ENCODE data around the gene TMEM82.

The TMEM82 gene

GRCh38 chr1:15722411-15722810 lies 19.9 kb upstream of the TMEM82 start:
- no peak for DNase-seq

- no peak for DNase-seq
Measured at GRCh38 chr1:15722836-15723532, 19.3 kb upstream of the TMEM82 start.

- no peak for DNase-seq
Measured at GRCh38 chr1:15723631-15724246, 18.6 kb upstream of the TMEM82 start.

GRCh38 chr1:15724949-15725880 lies 17.1 kb upstream of the TMEM82 start:
- DNase-seq = no peak

GRCh38 chr1:15726508-15726907 lies 15.8 kb upstream of the TMEM82 start:
- no peak for DNase-seq

GRCh38 chr1:15727021-15727420 lies 15.3 kb upstream of the TMEM82 start:
- no peak for DNase-seq

- DNase-seq = no peak
Measured at GRCh38 chr1:15727424-15727823, 14.9 kb upstream of the TMEM82 start.

- no peak for DNase-seq
Measured at GRCh38 chr1:15727866-15728534, 14.3 kb upstream of the TMEM82 start.

- DNase-seq = no peak
Measured at GRCh38 chr1:15728937-15729657, 13.2 kb upstream of the TMEM82 start.

GRCh38 chr1:15730423-15730822 lies 11.9 kb upstream of the TMEM82 start:
- DNase-seq = no peak

GRCh38 chr1:15730936-15731335 lies 11.4 kb upstream of the TMEM82 start:
- no peak for DNase-seq

GRCh38 chr1:15731735-15732685 lies 10.3 kb upstream of the TMEM82 start:
- DNase-seq = no peak

- DNase-seq = no peak
Measured at GRCh38 chr1:15732686-15733081, 9.6 kb upstream of the TMEM82 start.

GRCh38 chr1:15733218-15733725 lies 9.0 kb upstream of the TMEM82 start:
- no peak for DNase-seq

- no peak for DNase-seq
Measured at GRCh38 chr1:15733726-15734226, 8.5 kb upstream of the TMEM82 start.

- DNase-seq = no peak
Measured at GRCh38 chr1:15734296-15734695, 8.0 kb upstream of the TMEM82 start.

- DNase-seq = no peak
Measured at GRCh38 chr1:15734901-15735300, 7.4 kb upstream of the TMEM82 start.

- DNase-seq = no peak
Measured at GRCh38 chr1:15735304-15736037, 6.8 kb upstream of the TMEM82 start.

- no peak for DNase-seq
Measured at GRCh38 chr1:15736038-15736891, 6.0 kb upstream of the TMEM82 start, which contains the start of gene SLC25A34. Gene SLC25A34, plus strand, starts transcription at chr1:15736258. Its CDS starts 228 bp downstream, at chr1:15736486.
